HG03066 (cell line): Measurements from ENCODE around the gene UNC119.
"Not testable (repeated sequence)": the region's sequence is repeated elsewhere in the genome, so short reads cannot be mapped to it uniquely, and the experiment has no call there.

Experiments used
- ATAC-seq: cut with Tn5 transposase; IDR thresholded peaks from one replicate; pipeline ENCODE4 v1.9.1; 2021; ENCODE audit warnings: low read depth; ENCODE audit not compliant: unreplicated experiment

UNC119 gene

DNA sequence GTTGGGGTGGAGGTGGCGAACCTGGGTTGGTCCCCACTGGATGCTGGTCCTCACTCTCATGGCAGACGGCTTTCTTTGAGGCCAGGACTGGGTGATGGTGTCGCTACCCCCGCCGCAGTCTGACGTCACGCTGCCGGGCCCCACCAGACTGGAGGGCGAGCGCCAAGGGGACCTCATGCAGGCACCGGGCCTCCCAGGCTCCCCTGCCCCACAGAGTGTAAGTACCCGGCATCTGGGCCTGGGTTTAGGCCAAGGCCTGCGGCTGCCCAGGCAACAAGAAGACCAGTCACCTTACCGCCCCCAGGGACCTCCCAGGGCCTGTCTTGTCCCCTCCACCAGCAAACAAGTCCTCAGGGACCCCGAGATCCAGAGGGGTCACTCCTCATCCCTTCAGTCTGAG, 28.5 kb downstream of the UNC119 start:
- no peak for ATAC-seq

DNA sequence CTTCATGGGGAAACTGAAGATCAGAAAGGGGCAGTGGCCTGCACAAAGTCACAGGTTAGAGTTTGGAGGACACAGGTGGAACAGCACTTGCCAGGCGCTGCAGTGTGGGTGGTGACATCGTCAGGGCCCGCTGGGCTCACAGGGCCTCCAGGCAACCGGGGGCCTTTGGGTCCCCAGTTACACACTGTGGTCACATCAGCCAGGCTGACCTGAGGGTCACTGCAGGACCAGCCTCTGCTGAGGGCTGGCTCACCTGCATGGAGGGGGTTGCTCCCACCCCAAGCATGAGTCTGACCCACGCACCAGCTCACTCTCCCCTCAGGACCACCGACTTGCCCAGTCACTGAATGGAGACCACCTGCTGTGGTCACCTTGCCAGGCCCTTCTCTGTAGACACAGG, 29.2 kb downstream of the UNC119 start:
- ATAC-seq, result no peak

DNA sequence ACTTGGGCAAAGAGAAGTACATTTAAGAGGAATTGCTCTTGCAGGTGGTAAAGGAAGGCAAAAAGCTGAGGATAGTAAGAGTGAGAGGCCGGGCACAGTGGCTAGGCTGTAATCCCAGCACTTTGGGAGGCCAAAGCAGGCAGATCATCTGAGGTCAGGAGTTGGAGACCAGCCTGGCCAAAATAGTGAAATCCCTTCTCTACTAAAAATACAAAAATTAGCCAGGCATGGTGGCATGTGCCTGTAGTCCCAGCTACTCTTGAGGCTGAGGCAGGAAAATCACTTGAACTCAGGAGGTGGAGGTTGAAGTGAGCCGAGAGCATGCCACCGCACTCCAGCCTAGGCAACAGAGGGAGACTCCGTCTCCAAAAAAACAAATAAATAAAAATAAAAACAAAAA, 30.1 kb downstream of the UNC119 start:
- ATAC-seq, result not testable (repeated sequence)

DNA sequence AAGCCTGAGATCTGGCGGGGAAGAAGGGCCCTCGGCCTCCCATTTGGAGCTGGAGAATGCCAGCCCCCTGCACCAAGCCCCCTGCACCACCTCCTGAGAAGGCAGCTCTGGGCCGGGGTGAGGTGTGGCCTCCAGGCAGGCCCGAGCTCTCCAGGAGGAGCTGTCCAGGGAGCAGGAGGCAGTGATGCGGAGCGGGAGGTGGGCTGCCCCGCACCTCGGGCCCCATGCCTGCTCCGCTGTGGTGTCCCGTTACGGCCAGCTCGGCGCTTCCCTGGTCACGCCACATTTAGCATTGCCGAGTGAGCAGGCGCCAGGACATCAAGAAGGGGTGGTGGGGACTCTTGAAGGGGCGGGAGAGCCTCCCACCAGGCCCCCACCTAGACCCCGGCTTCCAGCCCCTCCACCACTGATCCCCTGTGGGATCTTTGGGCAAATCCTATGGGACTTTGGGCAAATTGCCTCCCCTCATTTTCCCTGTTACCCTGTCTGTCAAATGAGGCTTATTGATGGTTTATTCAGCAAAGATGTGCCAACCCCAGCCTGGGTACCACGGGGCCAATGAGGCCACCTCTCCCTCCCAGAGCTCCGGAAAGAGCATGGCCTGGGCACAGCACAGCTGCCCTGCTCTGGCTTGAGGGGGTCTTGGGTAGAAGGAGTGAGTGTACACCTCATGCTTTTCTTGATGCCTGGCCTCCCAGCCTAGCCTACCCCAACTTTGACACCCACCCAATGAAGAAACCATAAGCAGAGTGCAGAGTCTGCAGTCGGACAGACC, 30.9 kb downstream of the UNC119 start:
- ATAC-seq, result no peak

DNA sequence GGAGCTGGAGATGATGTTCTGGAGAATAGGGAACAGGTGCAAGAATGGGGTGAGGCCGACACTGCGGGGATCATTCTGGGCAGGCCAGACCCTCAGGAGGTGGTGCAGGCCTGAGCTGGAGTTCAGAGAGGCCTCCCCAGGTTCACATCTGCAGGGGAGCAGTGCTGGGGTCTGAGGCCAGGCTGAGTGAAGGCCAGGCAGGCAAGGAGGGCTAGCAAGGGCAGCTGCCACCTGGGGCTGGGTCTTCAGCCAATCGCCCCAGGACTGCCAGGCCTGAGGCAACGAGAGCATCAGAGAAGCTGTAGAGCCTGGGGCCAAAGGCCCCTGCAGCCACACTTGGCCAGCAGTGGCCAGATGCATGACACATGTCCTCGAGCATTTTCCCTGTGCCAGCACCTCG, 31.7 kb downstream of the UNC119 start:
- ATAC-seq, result no peak

DNA sequence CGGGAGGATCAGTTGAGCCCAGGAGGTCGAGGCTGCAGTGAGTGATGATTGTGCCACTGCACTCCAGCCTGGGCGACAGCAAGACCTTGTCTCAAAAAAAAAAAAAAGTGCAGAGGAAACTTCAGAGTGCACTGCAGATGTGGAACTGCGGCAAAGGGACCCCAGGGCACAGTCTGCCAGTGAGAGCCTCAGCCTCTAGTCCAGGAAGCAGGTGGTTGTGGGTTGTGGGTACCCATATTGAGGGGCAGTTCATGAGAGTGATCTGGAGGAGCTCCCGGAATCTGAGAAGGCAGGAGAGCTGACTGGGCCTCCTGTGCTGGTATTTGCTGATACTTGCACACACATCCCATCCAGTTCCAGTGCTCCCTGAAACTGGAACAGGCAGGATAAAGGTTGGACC, 33.2 kb downstream of the UNC119 start:
- ATAC-seq, result no peak

DNA sequence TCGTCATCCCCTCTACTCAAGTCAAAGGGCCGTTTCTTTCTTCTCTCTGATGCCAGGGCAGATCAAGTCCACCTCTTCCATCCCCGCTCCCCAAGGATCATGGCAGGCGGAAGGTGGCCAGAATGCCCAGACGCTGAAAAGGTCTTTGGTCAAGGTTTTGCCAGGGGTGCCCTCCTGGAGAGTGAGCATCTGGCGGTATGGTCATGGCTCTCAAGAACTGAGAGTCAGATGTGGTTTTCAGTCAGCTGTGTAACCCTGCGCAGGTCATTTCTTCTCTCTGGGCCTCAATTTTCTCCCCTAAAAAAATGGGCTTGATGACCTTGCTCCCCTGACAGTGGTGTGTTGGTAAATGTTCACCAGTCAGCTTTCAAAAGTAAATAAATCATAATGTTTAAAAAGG, 33.8 kb downstream of the UNC119 start:
- no peak for ATAC-seq

DNA sequence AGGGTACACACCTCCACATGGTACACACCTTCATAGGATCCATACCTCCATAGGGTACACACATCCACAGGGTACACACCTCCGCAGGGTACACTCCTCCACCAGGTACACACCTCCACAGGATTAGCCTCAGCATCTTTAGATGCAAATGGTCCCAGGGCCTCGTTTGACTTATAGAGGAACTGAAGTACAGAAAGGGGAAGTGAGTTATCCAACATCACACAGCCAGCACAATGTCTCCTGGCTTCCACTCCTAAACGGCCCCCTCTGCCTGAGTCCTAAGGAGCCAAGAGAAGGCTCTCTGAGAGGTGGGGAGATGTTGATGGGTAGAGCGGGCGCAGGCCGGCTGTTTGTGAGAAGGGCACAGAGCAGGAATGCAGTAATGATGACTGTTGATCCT, 34.3 kb downstream of the UNC119 start:
- no peak for ATAC-seq

DNA sequence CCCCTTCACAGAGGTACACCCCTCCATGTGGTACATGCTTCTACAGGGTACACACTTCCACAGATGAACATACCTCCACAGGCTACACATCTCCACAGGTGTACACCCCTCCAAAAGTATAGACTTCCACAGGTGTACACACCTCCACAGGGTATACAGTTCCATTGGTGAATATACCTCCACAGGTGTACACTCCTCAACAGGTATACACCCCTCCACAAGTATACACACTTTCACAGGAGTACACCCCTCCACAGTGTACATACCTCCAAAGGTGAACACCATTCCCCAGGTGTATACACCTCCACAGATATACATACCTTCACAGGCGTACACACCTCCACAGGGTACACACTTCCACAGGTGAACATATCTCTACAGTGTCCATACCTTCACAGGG, 36.9 kb downstream of the UNC119 start:
- no peak for ATAC-seq

DNA sequence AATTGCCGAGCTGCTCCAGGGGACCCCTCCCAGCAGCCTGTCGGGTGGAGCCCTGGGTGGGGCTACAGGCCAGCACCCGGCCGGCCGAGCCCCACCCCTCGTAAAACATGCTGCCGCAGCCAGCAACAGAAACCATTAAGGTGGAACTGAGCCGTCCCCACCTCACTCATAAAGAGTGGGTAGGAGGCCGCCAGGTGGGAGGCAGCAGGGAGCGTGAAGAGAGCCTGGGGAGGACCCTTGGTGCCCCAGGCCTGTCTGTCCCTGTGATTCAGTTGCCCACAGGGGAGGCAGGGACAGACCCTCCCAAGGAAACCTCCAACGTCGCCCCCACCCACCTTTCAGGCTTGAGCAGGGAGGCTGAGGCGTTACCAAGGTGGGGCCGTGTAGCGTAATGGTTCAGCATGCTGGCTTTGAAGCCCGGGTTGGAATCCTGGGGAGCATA, 37.8 kb downstream of the UNC119 start:
- ATAC-seq, result no peak

DNA sequence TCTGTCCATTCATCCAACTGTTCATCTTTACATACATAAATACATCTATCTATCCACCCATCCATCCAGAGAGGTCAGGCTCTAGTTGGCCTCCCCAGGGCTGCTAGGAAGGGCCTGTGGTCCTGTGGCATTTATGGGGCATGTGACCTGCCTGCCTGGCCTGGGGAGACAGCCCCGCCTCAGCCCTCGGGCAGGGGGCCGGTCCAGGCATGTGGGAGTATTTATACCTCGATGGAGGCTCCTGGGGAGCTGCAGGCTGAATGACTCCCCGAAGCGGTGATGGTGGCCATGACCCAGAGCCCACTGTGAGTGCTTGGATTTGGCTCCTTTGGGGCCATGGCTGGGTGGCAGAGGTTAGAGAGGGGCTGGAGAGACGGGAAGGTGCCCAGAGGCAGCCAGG, 38.9 kb downstream of the UNC119 start:
- no peak for ATAC-seq

DNA sequence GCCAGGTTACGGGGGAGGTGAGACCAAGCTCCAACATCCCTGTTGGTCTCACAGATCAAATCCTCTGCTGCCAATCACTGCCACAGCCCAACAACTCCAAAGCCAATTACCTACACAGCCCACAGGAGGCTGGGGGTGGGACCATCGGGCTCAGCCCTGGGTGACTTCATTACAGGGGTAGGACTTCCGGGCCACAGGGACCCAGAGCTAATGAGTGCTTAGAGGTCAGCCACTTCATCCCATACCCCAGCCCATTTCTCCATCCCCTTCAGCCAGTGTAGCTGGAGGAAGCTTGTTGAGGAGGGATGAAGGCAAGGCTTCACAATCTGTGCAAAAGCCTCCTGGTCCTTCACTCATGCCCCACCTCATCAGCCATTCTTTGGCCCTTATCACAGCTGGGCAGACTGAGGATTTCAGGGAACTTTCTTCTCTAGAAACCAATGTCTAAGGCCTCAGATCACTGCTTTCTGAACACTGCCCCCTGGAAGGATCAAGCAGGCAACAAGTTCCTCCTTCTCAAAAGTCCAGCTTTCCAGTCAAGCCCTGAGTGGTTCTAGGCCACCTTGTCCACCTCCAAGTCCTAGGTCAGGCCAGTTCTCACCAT, 40.5 kb downstream of the UNC119 start:
- ATAC-seq, result no peak

DNA sequence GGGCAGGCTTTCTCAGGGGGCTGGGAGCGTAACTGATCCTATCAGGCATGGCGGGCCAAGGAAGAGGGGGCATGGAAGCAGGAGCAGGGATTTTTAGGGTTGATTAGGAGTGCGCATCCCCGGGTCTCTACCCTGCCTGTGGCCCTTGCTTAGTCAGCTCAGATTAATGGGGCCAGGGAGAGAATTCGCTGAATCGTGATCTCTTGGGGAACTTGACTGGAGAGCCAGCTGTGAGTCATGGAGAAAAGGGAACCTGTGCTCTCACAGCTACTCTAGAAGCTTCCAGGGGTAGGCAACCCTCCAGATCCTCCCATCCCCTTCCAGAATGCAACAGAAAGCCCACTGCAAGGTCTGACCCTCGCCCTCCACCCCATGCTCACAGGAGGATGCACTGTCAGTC, 42.6 kb downstream of the UNC119 start:
- no peak for ATAC-seq

DNA sequence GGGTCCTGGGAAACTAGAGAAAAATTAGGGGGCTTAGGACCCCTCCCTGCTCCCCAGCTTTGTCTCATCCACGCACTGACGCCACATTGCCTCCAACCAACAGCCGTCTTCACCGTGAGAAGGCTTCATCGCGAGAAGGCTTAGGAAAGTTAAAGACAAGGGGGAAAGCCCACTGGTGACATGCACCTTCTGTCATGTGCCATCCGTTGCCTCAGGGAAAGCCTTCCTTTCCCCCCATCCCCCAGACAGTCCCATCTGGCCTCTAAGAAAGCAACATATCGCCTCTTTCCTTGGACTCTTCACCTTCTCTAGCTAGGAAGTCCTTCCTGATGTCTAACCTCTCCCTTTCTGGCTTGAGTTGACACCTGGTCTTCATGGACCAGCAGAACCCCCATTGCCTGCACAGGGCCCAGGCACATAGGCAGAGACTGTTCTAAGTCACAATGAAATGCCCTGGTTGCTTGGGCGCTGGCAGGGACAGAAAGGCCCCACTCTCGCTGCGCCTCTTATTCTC, 44.2 kb downstream of the UNC119 start:
- no peak for ATAC-seq

DNA sequence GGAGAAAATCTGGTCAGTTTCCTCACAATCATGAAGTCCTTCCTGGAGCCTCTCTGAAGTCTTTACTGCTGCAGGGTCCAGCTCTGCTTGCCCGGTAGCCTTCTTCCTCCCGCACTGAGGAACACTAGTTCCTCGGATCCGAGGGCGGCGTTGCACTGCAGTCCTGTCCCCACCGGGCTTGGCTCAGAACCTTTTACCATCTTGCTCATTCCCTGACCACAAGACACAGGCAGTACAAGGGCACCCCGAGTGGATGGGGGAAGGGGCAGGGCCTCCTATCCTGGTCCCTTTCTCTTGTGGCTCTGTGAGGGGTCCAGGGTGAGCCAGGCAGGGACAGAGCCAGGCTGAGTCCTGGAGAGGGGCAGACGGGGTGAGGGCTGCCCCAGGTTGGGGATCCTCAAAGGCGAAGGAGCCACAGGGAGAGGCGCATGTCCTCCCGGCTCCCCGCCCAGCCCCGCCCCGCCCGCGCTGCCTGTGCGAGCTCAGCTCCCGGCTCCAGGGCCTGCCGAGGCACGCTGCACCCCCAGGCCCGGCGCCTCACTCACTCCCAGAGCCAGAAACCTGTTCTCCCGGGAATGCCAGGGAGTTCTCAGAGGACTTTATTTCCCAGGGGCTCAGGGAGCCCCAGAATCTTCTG, 44.7 kb downstream of the UNC119 start:
- ATAC-seq, result no peak

DNA sequence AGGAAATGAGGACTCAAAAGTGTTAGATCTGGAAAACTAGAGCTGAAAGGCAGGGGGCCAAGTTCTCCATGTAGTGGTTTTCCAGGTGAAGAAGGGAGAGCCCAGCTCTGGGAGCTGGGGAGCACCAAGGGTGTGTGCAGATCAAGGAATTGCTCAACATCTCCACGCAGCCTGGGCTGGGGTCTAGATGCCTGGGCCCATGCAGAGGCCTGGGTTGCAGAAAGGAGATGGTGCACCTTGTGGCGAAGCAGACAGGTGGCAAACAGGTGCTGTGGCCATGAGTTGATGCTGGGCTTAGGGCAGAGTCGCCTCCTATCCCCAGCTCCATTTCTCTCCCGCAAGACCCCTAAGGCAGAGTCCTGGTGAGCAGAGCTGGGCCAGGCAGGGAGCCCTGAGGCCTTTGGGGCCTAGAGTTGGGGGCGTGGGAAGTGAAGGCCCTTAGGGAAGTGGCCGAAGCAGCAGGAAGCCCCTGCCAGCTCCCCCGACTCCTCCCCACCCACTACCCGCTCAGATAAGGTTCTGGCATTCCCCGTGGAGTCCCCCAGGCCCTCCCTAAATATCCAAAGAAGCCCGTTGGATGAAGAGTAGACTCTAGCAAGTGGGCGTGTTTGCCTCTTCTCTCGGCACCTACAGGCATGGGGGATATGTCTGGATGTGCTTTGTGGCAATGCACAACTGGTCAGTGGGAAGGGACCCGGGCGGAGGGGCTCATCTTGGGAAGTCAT, 45.5 kb downstream of the UNC119 start:
- ATAC-seq, result no peak

DNA sequence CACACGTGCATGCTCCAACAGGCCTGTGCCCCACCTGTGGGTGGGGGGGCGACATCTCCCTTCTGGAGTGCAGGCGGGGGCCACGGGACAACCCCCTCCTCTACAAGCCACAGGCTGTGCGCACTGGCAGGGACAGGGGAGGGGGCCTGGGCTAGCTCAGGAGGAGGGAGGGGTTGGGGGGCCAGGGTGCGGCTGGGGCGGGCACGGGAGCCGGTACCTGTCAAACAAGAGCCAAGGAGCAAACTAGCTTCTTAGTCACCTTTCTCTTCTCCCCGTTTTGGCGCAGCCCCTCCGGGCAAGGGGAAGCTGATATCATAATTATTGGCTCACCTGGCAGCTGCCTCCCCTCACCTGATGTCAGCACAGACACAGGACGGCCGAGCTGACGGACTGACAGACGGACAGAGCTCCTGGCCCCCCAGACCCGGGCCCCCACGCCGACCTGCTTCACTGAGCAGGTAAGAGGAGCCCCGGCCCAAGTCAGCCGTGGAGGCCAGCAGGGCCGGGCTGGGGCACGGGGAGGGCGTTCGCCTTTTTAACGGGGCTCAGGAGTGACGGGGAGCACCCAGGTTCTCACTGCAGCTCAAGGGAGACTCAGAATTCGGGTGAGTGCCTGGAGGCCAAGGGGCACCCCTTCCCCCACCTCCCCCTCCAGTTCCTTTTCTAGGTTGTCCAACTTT, 46.3 kb downstream of the UNC119 start, which contains the start of gene FOXN1:
TSS of gene FOXN1 (plus strand) at position 363 of the 680 bp plus-strand sequence. CDS start 17,622 bp downstream, outside the sequence.
- no peak for ATAC-seq

DNA sequence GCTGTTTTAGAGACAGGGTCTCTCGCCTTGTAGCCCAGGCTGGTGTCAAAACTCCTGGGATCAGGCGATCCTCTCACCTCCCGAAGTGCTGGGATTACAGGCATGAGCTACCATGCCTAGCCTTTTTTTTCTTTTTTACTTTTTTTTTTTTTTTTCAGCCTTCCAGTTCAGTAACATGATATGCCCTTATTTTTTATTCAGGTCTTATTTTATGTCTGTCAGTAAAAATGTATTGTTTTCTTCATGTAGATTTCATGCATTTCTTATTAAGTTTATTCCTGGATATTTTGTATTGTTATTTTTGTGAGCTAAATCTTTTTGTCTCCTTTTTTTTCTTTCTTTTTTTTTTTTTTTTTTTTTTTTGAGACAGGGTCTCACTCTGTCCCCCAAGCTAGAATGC, 49.0 kb downstream of the UNC119 start:
- ATAC-seq, result no peak

DNA sequence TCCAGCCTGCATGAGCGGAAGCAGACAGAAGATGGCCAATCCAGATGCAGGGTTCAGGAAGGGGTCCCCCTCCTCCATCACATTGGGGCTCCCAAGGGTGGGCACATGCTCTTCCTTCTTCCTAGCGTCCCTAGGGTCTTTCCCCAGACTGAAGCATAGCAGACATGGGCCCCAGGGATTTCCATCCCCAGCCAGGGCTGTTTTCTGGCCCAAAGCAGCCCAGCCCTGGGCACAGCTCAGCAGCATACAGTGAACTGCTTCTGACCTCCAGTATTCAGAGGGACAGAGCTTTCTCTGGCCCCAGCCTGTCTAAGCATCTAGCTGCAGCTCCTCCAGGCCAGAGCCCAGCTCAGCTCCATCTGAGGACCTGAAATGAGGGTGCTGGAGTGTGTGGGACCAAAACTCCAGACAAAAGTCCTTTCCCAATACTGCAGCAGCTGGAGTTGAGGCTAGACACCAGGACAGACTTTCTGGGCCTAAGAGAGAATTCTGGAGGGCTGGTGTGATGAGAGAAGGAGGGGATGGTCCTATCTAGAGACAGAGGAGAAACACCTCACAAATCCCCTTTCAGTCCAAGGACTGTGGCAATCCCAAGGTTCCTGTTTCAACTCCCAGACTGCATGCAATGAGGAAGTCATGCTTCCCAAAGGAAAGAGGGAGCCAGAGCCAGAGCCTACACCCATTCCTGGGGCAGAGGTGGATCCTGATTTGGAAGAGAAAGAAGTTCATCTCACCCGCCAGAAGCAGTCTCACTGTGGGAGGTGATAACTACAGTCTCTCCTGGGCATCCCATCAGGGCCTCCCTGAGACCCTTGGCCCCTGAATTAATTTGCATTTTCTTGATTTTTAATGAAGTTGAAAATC, 50.8 kb downstream of the UNC119 start:
- ATAC-seq, result no peak
